T-cell (primary cell): ENCODE measurements around the gene PLCG1. TPM values are rescaled to one million over a fixed set of nuclear protein-coding genes. Genes with fewer than 3 reads are reported as not detected.

Source experiments
- ATAC-seq, 4 experiments: fragments of 200-7000 bp in 3 of 4; fragments of 150-1000 bp in 1 of 4; cut with Tn5 transposase; replicated peaks in 1 of 4; 1 replicate in 3 of 4; 2 replicates in 1 of 4; pipeline ENCODE4 v1.10.0; 2021; ENCODE audit warnings: moderate library complexity in 3 of 4, mild to moderate bottlenecking in 2 of 4, moderate number of reproducible peaks in 1 of 4
- CTCF ChIA-PET, 2 donors: fragments of 300-600 bp; sonication (Branson Sonifier 250); formaldehyde crosslinking; loops; one replicate each; lab custom pipeline; 2022; ENCODE audit warnings: antibody characterized with exemption in 2 of 2; lab: Charles Lee
- POLR2A ChIA-PET, 2 donors: fragments of 300-600 bp; sonication (Branson Sonifier 250); formaldehyde crosslinking; loops; one replicate each; lab custom pipeline; 2022; ENCODE audit warnings: antibody characterized with exemption in 2 of 2; lab: Charles Lee
- DNase-seq, 35 experiments: peaks; one replicate each; pipeline versions ENCODE4 v3.0.0 to v3.0.0-alpha.2; 2013 to 2023
- H3K27ac ChIP-seq: one replicate; pipeline ENCODE4 v1.5.1; 2013; ENCODE audit warnings: low read length
- H3K27me3 ChIP-seq, 2 experiments: replicated peaks in 1 of 2; 1 replicate in 1 of 2; 2 replicates in 1 of 2; pipeline versions ENCODE4 v1.6.1 to v1.7.0; 2013; ENCODE audit warnings: low read length in 1 of 2, mixed read lengths in 1 of 2; ENCODE audit not compliant: control insufficient read depth in 2 of 2, insufficient read depth in 2 of 2; ENCODE audit errors: extremely low read depth in 1 of 2
- H3K36me3 ChIP-seq, 2 donors: 1 replicate in 1 of 2; 2 replicates in 1 of 2; pipeline versions ENCODE4 v1.6.1 to v1.7.0; 2013; ENCODE audit warnings: low read length in 1 of 2; ENCODE audit not compliant: control insufficient read depth in 2 of 2, insufficient read depth in 1 of 2; ENCODE audit errors: extremely low read depth in 1 of 2
- H3K4me1 ChIP-seq, 2 experiments: 1 replicate in 1 of 2; 2 replicates in 1 of 2; pipeline versions ENCODE4 v1.6.1 to v1.7.0; 2013; ENCODE audit warnings: low read length in 2 of 2, mixed read lengths in 1 of 2; ENCODE audit not compliant: insufficient read depth in 2 of 2, control insufficient read depth in 1 of 2; ENCODE audit errors: extremely low read depth in 1 of 2
- H3K4me3 ChIP-seq, 2 donors: 1 replicate in 1 of 2; 2 replicates in 1 of 2; pipeline versions ENCODE4 v1.5.1 to v1.7.0; 2013; ENCODE audit warnings: mild to moderate bottlenecking in 2 of 2, low read length in 1 of 2, moderate library complexity in 1 of 2; ENCODE audit not compliant: control insufficient read depth in 1 of 2; ENCODE audit errors: extremely low read depth in 1 of 2
- H3K9me3 ChIP-seq: 2 replicates; pipeline ENCODE4 v1.7.0; 2013
- H3K27ac Mint-ChIP-seq, 2 donors: one replicate each; pipeline ENCODE4 v1.8.0; 2020 to 2021; ENCODE audit warnings: mild to moderate bottlenecking in 2 of 2, mixed read lengths in 2 of 2
- H3K27me3 Mint-ChIP-seq, 2 donors: one replicate each; pipeline ENCODE4 v1.8.0; 2021 to 2022; ENCODE audit warnings: mixed read lengths in 2 of 2
- H3K36me3 Mint-ChIP-seq: one replicate; pipeline ENCODE4 v1.8.0; 2021; ENCODE audit warnings: mixed read lengths
- H3K4me1 Mint-ChIP-seq, 3 donors: one replicate each; pipeline ENCODE4 v1.8.0; 2020 to 2022; ENCODE audit warnings: mixed read lengths in 3 of 3, mild to moderate bottlenecking in 1 of 3
- H3K4me3 Mint-ChIP-seq, 3 donors: one replicate each; pipeline ENCODE4 v1.8.0; 2020 to 2022; ENCODE audit warnings: mild to moderate bottlenecking in 3 of 3, mixed read lengths in 3 of 3, moderate library complexity in 3 of 3
- H3K9me3 Mint-ChIP-seq, 3 donors: one replicate each; pipeline ENCODE4 v1.8.0; 2020 to 2022; ENCODE audit warnings: mixed read lengths in 3 of 3
- WGBS: methylation state at CpG from one replicate; pipeline ENCODE4 v1.1.5; 2013; ENCODE audit warnings: missing lambda C conversion rate; ENCODE audit not compliant: insufficient coverage; 5-methylcytosine and 5-hydroxymethylcytosine counted together
- total RNA-seq, 35 experiments: library from RNA in 6 of 35; stranded (reverse) in 6 of 35; fragments of 120-200 nt in 1 of 35; gene quantifications; one replicate each; pipeline versions ENCODE4 v1.2.1 to v1.2.4 and lab custom pipeline; 2013 to 2026

Gene PLCG1
- total RNA-seq, 5 donors from 2014 or later (not counting 1 experiment from before 2014, with no cell fraction given) = 390 to 589 (median 444) TPM

DNA sequence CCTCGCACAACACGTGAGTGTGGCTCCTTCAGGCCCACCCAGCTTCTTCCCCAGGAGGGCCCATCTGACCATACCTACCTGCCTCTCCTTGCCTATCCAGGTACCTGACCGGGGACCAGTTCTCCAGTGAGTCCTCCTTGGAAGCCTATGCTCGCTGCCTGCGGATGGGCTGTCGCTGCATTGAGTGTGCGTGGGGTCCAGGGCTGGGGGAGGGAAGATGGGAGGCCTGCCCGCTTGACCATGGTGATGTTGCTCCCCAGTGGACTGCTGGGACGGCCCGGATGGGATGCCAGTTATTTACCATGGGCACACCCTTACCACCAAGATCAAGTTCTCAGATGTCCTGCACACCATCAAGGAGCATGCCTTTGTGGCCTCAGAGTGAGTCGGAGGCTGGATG lies 26.5 kb downstream of the PLCG1 start:
- Histone ChIP-seq H3K27me3 (no peaks in the 10 kb centered on the region), H3K9me3 (no peaks in the 10 kb centered on the region), H3K4me1 (peaks cover 21 to 82% of the 10 kb centered on the region in 2 experiments), H3K27ac (peak overlapping the region; percentile 90), H3K36me3 (peaks cover 33 to 98% of the 10 kb centered on the region in 2 donors), H3K4me3 (no peak overlapping the region)
- H3K9me3 Mint-ChIP-seq = no peaks in the 10 kb centered on the region
- H3K4me1 Mint-ChIP-seq = peaks cover 62 to 72% (median 63%) of the 10 kb centered on the region in 3 donors
- no peak for DNase-seq
- ChIA-PET CTCF (interaction anchor here (0.9 to 1.4 kb wide), 2 partner anchors 29 kb away, joined by 3 to 5 read pairs; no protein-coding TSS in a partner anchor), POLR2A (no interaction called here)
- H3K36me3 Mint-ChIP-seq = peaks cover 65% of the 10 kb centered on the region
- 95% methylated on average over 3 of the region's 11 CpGs for WGBS
- no peak for ATAC-seq
- peak overlapping the region in 1 of 3 donors; percentile 61 for H3K4me3 Mint-ChIP-seq
- H3K27ac Mint-ChIP-seq = peak overlapping the region; percentile 78 to 92
- no peaks in the 10 kb centered on the region for H3K27me3 Mint-ChIP-seq

- Mint-ChIP-seq H3K27me3 (no peaks in the 10 kb centered on the region), H3K4me3 (no peak overlapping the region), H3K4me1 (peaks cover 49 to 59% (median 51%) of the 10 kb centered on the region in 3 donors), H3K36me3 (peaks cover 64% of the 10 kb centered on the region), H3K27ac (peak overlapping the region; percentile 76 to 85), H3K9me3 (no peaks in the 10 kb centered on the region)
- no peak for ATAC-seq
- 82% methylated on average over 17 of the region's 24 CpGs for WGBS
- DNase-seq = no peak
- H3K4me3 ChIP-seq = no peak overlapping the region
- peaks cover 39 to 100% of the 10 kb centered on the region in 2 donors for H3K36me3 ChIP-seq
- H3K27ac ChIP-seq = no peak overlapping the region
- peaks cover 7 to 80% of the 10 kb centered on the region in 2 experiments for H3K4me1 ChIP-seq
- POLR2A ChIA-PET = interaction anchor here in 1 of 2 donors (0.6 kb wide), 1 partner anchor 175 kb away, joined by 13 read pairs; no protein-coding TSS in a partner anchor
- no peaks in the 10 kb centered on the region for H3K9me3 ChIP-seq
- CTCF ChIA-PET = interaction anchor here in 1 of 2 donors (1.0 to 1.1 kb wide), 3 partner anchors 8 to 164 kb away, joined by 3 to 5 read pairs (median 3); no protein-coding TSS in a partner anchor
- no peaks in the 10 kb centered on the region for H3K27me3 ChIP-seq
Measured at GRCh38 chr20:41165001-41165882, 27.9 kb downstream of the PLCG1 start.

DNA sequence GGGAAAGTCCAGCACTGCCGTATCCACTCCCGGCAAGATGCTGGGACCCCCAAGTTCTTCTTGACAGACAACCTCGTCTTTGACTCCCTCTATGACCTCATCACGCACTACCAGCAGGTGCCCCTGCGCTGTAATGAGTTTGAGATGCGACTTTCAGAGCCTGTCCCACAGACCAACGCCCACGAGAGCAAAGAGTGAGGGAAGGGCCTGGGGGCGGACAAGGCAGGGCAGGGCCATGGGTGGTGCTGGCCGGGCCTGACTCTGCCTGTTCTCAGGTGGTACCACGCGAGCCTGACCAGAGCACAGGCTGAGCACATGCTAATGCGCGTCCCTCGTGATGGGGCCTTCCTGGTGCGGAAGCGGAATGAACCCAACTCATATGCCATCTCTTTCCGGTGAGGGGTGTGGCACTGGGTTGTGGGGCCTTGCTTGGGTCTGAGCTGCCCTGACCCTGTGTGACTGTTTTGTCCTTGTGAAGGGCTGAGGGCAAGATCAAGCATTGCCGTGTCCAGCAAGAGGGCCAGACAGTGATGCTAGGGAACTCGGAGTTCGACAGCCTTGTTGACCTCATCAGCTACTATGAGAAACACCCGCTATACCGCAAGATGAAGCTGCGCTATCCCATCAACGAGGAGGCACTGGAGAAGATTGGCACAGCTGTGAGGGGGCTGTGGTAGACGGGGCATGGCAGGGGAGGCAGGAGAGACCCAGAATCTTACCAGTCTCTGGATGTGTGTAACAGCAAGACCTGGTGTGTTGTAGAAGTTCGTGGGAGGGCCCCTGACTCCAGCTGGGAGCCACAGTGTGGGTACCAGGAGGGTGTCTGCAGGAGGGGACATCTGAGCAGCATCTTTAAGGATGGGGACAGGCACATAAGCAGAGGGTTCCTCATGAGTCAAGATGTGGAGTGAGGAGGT lies 29.1 kb downstream of the PLCG1 start:
- H3K9me3 Mint-ChIP-seq = no peaks in the 10 kb centered on the region
- peak overlapping the region; percentile 86 for H3K27ac Mint-ChIP-seq
- POLR2A ChIA-PET = no interaction called here
- H3K36me3 Mint-ChIP-seq = peaks cover 62% of the 10 kb centered on the region
- no peak for DNase-seq
- Histone ChIP-seq H3K4me3 (no peak overlapping the region), H3K36me3 (peaks cover 39 to 98% of the 10 kb centered on the region in 2 donors), H3K27ac (no peak overlapping the region), H3K4me1 (peaks cover 0 to 75% of the 10 kb centered on the region in 2 experiments), H3K9me3 (no peaks in the 10 kb centered on the region), H3K27me3 (no peaks in the 10 kb centered on the region)
- 97% methylated on average over 21 of the region's 27 CpGs for WGBS
- no peaks in the 10 kb centered on the region for H3K27me3 Mint-ChIP-seq
- H3K4me3 Mint-ChIP-seq = peak overlapping the region in 1 of 3 donors; percentile 17
- H3K4me1 Mint-ChIP-seq = peaks cover 43 to 54% (median 51%) of the 10 kb centered on the region in 3 donors
- ATAC-seq = no peak
- CTCF ChIA-PET = interaction anchor here in 1 of 2 donors (1.0 kb wide), 1 partner anchor 163 kb away, joined by 3 read pairs; no protein-coding TSS in a partner anchor

GRCh38 chr20:41167118-41167470 lies 29.8 kb downstream of the PLCG1 start:
- WGBS = 100% methylated on average over 3 of the region's 3 CpGs
- H3K4me3 ChIP-seq = no peak overlapping the region
- Mint-ChIP-seq H3K27me3 (no peaks in the 10 kb centered on the region), H3K4me3 (peak overlapping the region in 1 of 3 donors; percentile 17), H3K36me3 (peaks cover 68% of the 10 kb centered on the region), H3K9me3 (no peaks in the 10 kb centered on the region), H3K4me1 (peaks cover 44 to 54% (median 50%) of the 10 kb centered on the region in 3 donors), H3K27ac (peak overlapping the region; percentile 86)
- ChIA-PET CTCF (interaction anchor here in 1 of 2 donors (1.0 kb wide), 1 partner anchor 32 kb away, joined by 3 read pairs; no protein-coding TSS in a partner anchor), POLR2A (no interaction called here)
- H3K27me3 ChIP-seq = no peaks in the 10 kb centered on the region
- ATAC-seq (no peak), DNase-seq (no peak)
- H3K9me3 ChIP-seq = no peaks in the 10 kb centered on the region
- peaks cover 39 to 98% of the 10 kb centered on the region in 2 donors for H3K36me3 ChIP-seq
- peaks cover 0 to 69% of the 10 kb centered on the region in 2 experiments for H3K4me1 ChIP-seq
- peak overlapping the region; percentile 25 for H3K27ac ChIP-seq

DNA sequence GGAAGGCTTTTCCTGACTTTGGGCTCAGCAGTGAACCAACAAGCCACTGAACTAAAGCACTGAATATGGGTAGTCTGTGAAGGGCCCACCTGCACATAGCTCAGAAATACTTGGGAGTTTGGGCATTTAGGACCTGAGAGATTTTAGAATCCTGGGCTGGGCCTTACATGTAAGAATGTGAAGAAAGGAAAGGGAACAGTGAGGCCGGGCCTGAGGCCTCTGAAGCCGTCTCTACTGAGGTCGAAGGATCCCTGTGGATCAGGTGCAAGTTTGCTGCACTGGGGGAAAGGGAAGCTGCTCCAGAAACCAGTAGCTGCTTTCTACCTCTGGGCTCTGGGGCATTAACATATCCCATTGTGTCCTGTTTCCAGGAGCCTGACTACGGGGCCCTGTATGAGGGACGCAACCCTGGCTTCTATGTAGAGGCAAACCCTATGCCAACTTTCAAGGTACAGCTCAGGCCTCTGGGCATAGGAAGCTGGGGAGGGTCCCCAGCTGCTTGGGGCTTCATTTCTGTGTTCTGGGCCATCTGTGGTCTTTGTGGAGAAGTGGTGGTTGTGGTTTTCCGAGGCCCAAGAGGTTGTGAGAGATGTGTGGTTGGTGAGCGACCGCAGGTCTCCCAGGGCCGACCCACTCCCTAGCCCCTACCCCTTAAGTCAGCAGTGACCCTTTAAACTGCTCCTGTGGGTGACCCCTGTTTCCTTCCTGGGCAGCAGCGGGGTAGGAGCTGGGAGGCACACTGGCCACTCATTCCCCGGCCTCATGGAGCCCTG lies 30.3 kb downstream of the PLCG1 start:
- Histone ChIP-seq H3K9me3 (no peaks in the 10 kb centered on the region), H3K27me3 (no peaks in the 10 kb centered on the region), H3K36me3 (peaks cover 34 to 98% of the 10 kb centered on the region in 2 donors), H3K4me3 (no peak overlapping the region), H3K4me1 (peaks cover 0 to 66% of the 10 kb centered on the region in 2 experiments), H3K27ac (peak overlapping the region; percentile 25)
- peaks cover 66% of the 10 kb centered on the region for H3K36me3 Mint-ChIP-seq
- CTCF ChIA-PET = interaction anchor here in 1 of 2 donors (1.0 kb wide), 1 partner anchor 33 kb away, joined by 3 read pairs; no protein-coding TSS in a partner anchor
- peak overlapping the region; percentile 86 for H3K27ac Mint-ChIP-seq
- DNase-seq (no peak), ATAC-seq (no peak)
- POLR2A ChIA-PET = no interaction called here
- peaks cover 42 to 48% (median 47%) of the 10 kb centered on the region in 3 donors for H3K4me1 Mint-ChIP-seq
- H3K9me3 Mint-ChIP-seq = no peaks in the 10 kb centered on the region
- 89% methylated on average over 7 of the region's 11 CpGs for WGBS
- H3K27me3 Mint-ChIP-seq = no peaks in the 10 kb centered on the region
- H3K4me3 Mint-ChIP-seq = no peak overlapping the region
